HEK293T (cell line): ENCODE data around the gene VASP.

ENCODE experiments used
- ARNT ChIP-seq: fragments of 450-650 bp; IDR thresholded peaks from 2 replicates; pipeline ENCODE4 v1.6.1; 2017; ENCODE audit warnings: mild to moderate bottlenecking
- BHLHE40 ChIP-seq: fragments of 450-650 bp; IDR thresholded peaks from 2 replicates; pipeline ENCODE4 v1.6.1; 2016; ENCODE audit warnings: mild to moderate bottlenecking, moderate library complexity, borderline replicate concordance
- FOXA1 ChIP-seq: fragments of 450-650 bp; IDR thresholded peaks from 2 replicates; pipeline ENCODE4 v1.6.1; 2016; ENCODE audit warnings: mild to moderate bottlenecking
- FOXK2 ChIP-seq: fragments of 450-650 bp; IDR thresholded peaks from 2 replicates; pipeline ENCODE4 v1.6.1; 2016; ENCODE audit warnings: mild to moderate bottlenecking
- FOXM1 ChIP-seq: fragments of 450-650 bp; IDR thresholded peaks from 2 replicates; pipeline ENCODE4 v1.6.1; 2017; ENCODE audit warnings: mild to moderate bottlenecking, borderline replicate concordance
- L3MBTL2 ChIP-seq: fragments of 450-650 bp; conservative IDR thresholded peaks from 2 replicates; pipeline ENCODE4 v1.6.1; 2016; ENCODE audit warnings: mild to moderate bottlenecking
- SP1 ChIP-seq: fragments of 450-650 bp; IDR thresholded peaks from 2 replicates; pipeline ENCODE4 v1.6.1; 2017
- SUZ12 ChIP-seq: fragments of 450-650 bp; IDR thresholded peaks from 2 replicates; pipeline ENCODE4 v1.6.1; 2016; ENCODE audit warnings: mild to moderate bottlenecking
- TARDBP ChIP-seq: fragments of 450-650 bp; IDR thresholded peaks from 2 replicates; pipeline ENCODE4 v1.6.1; 2016
- ZNF384 ChIP-seq: fragments of 450-650 bp; IDR thresholded peaks from 2 replicates; pipeline ENCODE4 v1.6.1; 2016
- TF ChIP-seq, protein P1 (sequence below): fragments of 450-650 bp; IDR thresholded peaks from 2 replicates; pipeline ENCODE4 v1.6.1; 2016

DNA sequence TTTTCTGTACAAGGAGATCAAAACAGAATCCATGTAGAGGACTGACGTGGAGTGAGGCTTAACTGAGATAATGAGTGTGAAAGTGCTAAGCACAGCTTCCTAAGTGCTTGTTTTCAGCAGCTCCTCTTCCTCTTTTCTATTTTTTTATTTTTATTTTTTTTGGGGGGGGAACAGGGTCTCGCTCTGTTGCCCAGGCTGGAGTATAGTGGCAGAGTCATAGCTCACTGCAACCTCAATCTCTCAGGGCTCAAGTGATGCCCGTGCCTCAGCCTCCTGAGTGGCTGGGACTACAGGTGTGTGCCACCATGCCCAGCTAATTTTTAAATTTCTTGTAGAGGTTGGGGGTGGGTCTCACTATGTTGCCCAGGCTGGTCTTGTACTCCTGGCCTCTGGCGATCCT, 45.1 kb upstream of the VASP start:
- TF ChIP-seq FOXM1 (no peak), SP1 (no peak), FOXA1 (no peak), ZNF384 (no peak), SUZ12 (no peak), ARNT (no peak), BHLHE40 (no peak), L3MBTL2 (no peak), FOXK2 (no peak), TARDBP (no peak)
- TF ChIP-seq, protein P1, sequence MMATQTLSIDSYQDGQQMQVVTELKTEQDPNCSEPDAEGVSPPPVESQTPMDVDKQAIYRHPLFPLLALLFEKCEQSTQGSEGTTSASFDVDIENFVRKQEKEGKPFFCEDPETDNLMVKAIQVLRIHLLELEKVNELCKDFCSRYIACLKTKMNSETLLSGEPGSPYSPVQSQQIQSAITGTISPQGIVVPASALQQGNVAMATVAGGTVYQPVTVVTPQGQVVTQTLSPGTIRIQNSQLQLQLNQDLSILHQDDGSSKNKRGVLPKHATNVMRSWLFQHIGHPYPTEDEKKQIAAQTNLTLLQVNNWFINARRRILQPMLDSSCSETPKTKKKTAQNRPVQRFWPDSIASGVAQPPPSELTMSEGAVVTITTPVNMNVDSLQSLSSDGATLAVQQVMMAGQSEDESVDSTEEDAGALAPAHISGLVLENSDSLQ: no peak
